GM12878 (cell line): ENCODE data around the gene RMI2. TPM values are rescaled to one million over a fixed set of nuclear protein-coding genes. Genes with fewer than 3 reads are reported as not detected.

Experiments
- ATF2 ChIP-seq: IDR thresholded peaks from 2 replicates; pipeline ENCODE4 v1.6.1; 2012; ENCODE audit warnings: low read length, inconsistent platforms
- ATF7 ChIP-seq: fragments of 450-650 bp; IDR thresholded peaks from 2 replicates; pipeline ENCODE4 v1.6.1; 2016; ENCODE audit warnings: low read depth, mild to moderate bottlenecking
- BCL11A ChIP-seq: IDR thresholded peaks from 2 replicates; pipeline ENCODE4 v1.6.1; 2011; ENCODE audit warnings: low read depth, low read length
- CEBPB ChIP-seq, 2 experiments: fragments of 150-350 bp in 1 of 2; IDR thresholded peaks; 2 replicates each; pipeline ENCODE4 v1.6.1; 2012 to 2014; ENCODE audit warnings: low read depth in 2 of 2, low read length in 2 of 2, borderline replicate concordance in 1 of 2, inconsistent platforms in 1 of 2
- CHD1 ChIP-seq: IDR thresholded peaks from 2 replicates; pipeline ENCODE4 v1.6.1; 2012; ENCODE audit warnings: low read depth, low read length, improper control_type of control experiment
- ETV6 ChIP-seq, 2 experiments: fragments of 450-650 bp in 1 of 2; IDR thresholded peaks in 1 of 2; conservative IDR thresholded peaks in 1 of 2; 2 replicates each; pipeline ENCODE4 v1.6.1; 2014; ENCODE audit warnings: antibody characterized with exemption in 1 of 2, borderline replicate concordance in 1 of 2, low read depth in 1 of 2, mild to moderate bottlenecking in 1 of 2, moderate library complexity in 1 of 2
- HSF1 ChIP-seq: fragments of 150-350 bp; IDR thresholded peaks from 2 replicates; pipeline ENCODE4 v1.6.1; 2014; ENCODE audit warnings: mild to moderate bottlenecking, low read depth, low read length
- IKZF2 ChIP-seq, 2 experiments: fragments of 450-650 bp; IDR thresholded peaks; 2 replicates each; pipeline ENCODE4 v1.6.1; 2017; ENCODE audit warnings: mild to moderate bottlenecking in 2 of 2, moderate library complexity in 2 of 2
- IRF4 ChIP-seq: IDR thresholded peaks from 2 replicates; pipeline ENCODE4 v1.6.1; 2011; ENCODE audit warnings: low read depth, low read length
- IRF5 ChIP-seq: fragments of 450-650 bp; IDR thresholded peaks from 2 replicates; pipeline ENCODE4 v1.6.1; 2017; ENCODE audit warnings: borderline replicate concordance
- SKIL ChIP-seq: fragments of 450-650 bp; IDR thresholded peaks from 2 replicates; pipeline ENCODE4 v1.6.1; 2017; ENCODE audit warnings: mild to moderate bottlenecking, low read depth, inconsistent platforms; ENCODE audit not compliant: poor library complexity, severe bottlenecking
- SUPT20H ChIP-seq: IDR thresholded peaks from 2 replicates; pipeline ENCODE4 v1.6.1; 2011; ENCODE audit warnings: low read depth, mild to moderate bottlenecking, low read length, moderate library complexity, borderline replicate concordance; ENCODE audit not compliant: control insufficient read depth
- WRNIP1 ChIP-seq: IDR thresholded peaks from 2 replicates; pipeline ENCODE4 v1.6.1; 2011; ENCODE audit warnings: low read depth, low read length, improper control_type of control experiment, borderline replicate concordance
- polyA plus RNA-seq, 11 experiments: library from polyadenylated mRNA; depleted of rRNA in 4 of 11; unstranded in 6 of 11; stranded (reverse) in 5 of 11; fragments of >200 nt; fragmentation: Nextera tagmentation in 4 of 11; fragmentation: Illumina TruSeq in 1 of 11; extraction: Ambion mirVana in 4 of 11; extraction: Trizol in 1 of 11; gene quantifications; 1 replicate in 1 of 11; 2 replicates in 10 of 11; pipeline versions ENCODE4 v1.2.1 to v1.2.3, GENCODE V29; 2011 to 2016; ENCODE audit warnings: inconsistent platforms in 2 of 11, missing spikeins in 2 of 11, low read depth in 1 of 11
- total RNA-seq, 4 experiments: library from RNA; depleted of rRNA in 3 of 4; stranded (reverse); fragments of >200 nt in 3 of 4; fragmentation: Illumina TruSeq in 1 of 4; extraction: Trizol in 1 of 4; gene quantifications; 2 replicates each; pipeline versions ENCODE4 v1.2.1 to v1.2.3, GENCODE V29; 2013 to 2021

RMI2 gene
- total and polyA plus RNA-seq, 10 of the 15 experiments (the other 5 are each of a cell fraction or from before 2014, with no cell fraction given), result 9.6 to 68.8 (median 32.1) TPM

GRCh38 chr16:11310997-11311561, 34.2 kb upstream of the RMI2 start (continued):
- TF ChIP-seq CHD1 (no peak), WRNIP1 (0 out of 2 replicates have a peak, but pooled peaks have one; percentile 24), ATF2 (peak; percentile 61; the same call in 1 of the 2 replicates), IRF4 (peak; percentile 84), BCL11A (peak; percentile 82), SUPT20H (no peak), ATF7 (peak; percentile 64), HSF1 (no peak), SKIL (peak; percentile 84), IKZF2 (IDR thresholded peaks at IDR 0.05) (peak; percentile 89 to 90), CEBPB (IDR thresholded peaks at IDR 0.05; ENCODE audit: borderline replicate concordance in 1 of 2, low read depth in 2 of 2, low read length in 2 of 2) (peak in 1 of 2 experiments; percentile 30; a peak in 1 of 4 replicates), ETV6 (conservative IDR thresholded peaks at IDR 0.05 in 1 of 2, IDR thresholded peaks at IDR 0.05 in 1 of 2; ENCODE audit: borderline replicate concordance in 1 of 2, low read depth in 1 of 2) (peak in 1 of 2 experiments; percentile 84; a peak in 2 of 4 replicates), IRF5 (peak; percentile 59; the same call in 1 of the 2 replicates)
